HG02623 (cell line): ENCODE measurements around the gene UTP14A.
"Not testable (repeated sequence)": the region's sequence is repeated elsewhere in the genome, so short reads cannot be mapped to it uniquely, and the experiment has no call there.

Source experiments
- ATAC-seq: cut with Tn5 transposase; IDR thresholded peaks from one replicate; pipeline ENCODE4 v1.9.1; 2021; ENCODE audit warnings: moderate library complexity; ENCODE audit not compliant: unreplicated experiment

Gene UTP14A

GRCh38 chrX:129905787-129906580, at the start of gene UTP14A:
Gene UTP14A (plus strand): TSS chrX:129906164. CDS start chrX:129906211, 47 bp downstream.
- ATAC-seq = peak; percentile 95

GRCh38 chrX:129859134-129859533, 46.8 kb upstream of the UTP14A start:
- ATAC-seq = not testable (repeated sequence)

- ATAC-seq = not testable (repeated sequence)
Measured at GRCh38 chrX:129866321-129866720, 39.6 kb upstream of the UTP14A start.

- no peak for ATAC-seq
Measured at GRCh38 chrX:129872524-129872923, 33.4 kb upstream of the UTP14A start.

GRCh38 chrX:129875669-129876068, 30.3 kb upstream of the UTP14A start:
- ATAC-seq = no peak

GRCh38 chrX:129876771-129877305, 29.1 kb upstream of the UTP14A start:
- ATAC-seq = no peak

GRCh38 chrX:129877401-129877800, 28.6 kb upstream of the UTP14A start:
- no peak for ATAC-seq

- no peak for ATAC-seq
Measured at GRCh38 chrX:129900054-129900453, 5.9 kb upstream of the UTP14A start.

GRCh38 chrX:129908636-129909035, 2.7 kb downstream of the UTP14A start:
- no peak for ATAC-seq

- no peak for ATAC-seq
Measured at GRCh38 chrX:129925305-129926092, 19.5 kb downstream of the UTP14A start.

- ATAC-seq = no peak
Measured at GRCh38 chrX:129930941-129931410, 25.0 kb downstream of the UTP14A start.

- ATAC-seq = peak; percentile 59
Measured at GRCh38 chrX:129931411-129932015, 25.5 kb downstream of the UTP14A start.

- peak; percentile 72 for ATAC-seq
Measured at GRCh38 chrX:129932016-129932820, 26.3 kb downstream of the UTP14A start.

- ATAC-seq = no peak
Measured at GRCh38 chrX:129932821-129933321, 26.9 kb downstream of the UTP14A start.

- ATAC-seq = no peak
Measured at GRCh38 chrX:129933700-129934099, 27.7 kb downstream of the UTP14A start.

GRCh38 chrX:129934461-129934860, 28.5 kb downstream of the UTP14A start:
- ATAC-seq = no peak

GRCh38 chrX:129934952-129935351, 29.0 kb downstream of the UTP14A start:
- no peak for ATAC-seq

GRCh38 chrX:129938081-129938480, 32.1 kb downstream of the UTP14A start:
- no peak for ATAC-seq

GRCh38 chrX:129939986-129940385, 34.0 kb downstream of the UTP14A start:
- no peak for ATAC-seq

GRCh38 chrX:129940721-129941120, 34.8 kb downstream of the UTP14A start:
- ATAC-seq = no peak
